Measurements from ENCODE around the gene NOP10.
"Not testable (repeated sequence)": the region's sequence is repeated elsewhere in the genome, so short reads cannot be mapped to it uniquely, and the experiment has no call there.

NOP10 gene

GRCh38 chr15:34342737-34343575 is at the start of gene NOP10, which contains the start of gene NUTM1:
Gene NOP10, minus strand, starts transcription at chr15:34343136. Its CDS starts 63 bp downstream, at chr15:34343073.
Gene NUTM1, plus strand, starts transcription at chr15:34343315. Its CDS starts 382 bp downstream, at chr15:34343697.
- TF ChIP-seq, protein P1, sequence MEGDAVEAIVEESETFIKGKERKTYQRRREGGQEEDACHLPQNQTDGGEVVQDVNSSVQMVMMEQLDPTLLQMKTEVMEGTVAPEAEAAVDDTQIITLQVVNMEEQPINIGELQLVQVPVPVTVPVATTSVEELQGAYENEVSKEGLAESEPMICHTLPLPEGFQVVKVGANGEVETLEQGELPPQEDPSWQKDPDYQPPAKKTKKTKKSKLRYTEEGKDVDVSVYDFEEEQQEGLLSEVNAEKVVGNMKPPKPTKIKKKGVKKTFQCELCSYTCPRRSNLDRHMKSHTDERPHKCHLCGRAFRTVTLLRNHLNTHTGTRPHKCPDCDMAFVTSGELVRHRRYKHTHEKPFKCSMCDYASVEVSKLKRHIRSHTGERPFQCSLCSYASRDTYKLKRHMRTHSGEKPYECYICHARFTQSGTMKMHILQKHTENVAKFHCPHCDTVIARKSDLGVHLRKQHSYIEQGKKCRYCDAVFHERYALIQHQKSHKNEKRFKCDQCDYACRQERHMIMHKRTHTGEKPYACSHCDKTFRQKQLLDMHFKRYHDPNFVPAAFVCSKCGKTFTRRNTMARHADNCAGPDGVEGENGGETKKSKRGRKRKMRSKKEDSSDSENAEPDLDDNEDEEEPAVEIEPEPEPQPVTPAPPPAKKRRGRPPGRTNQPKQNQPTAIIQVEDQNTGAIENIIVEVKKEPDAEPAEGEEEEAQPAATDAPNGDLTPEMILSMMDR (IDR thresholded peaks at IDR 0.05) = peak; percentile 91
- H3K4me3 ChIP-seq = peak within 1 kb of the TSS; percentile 89
- peak; percentile 93 for DNase-seq (ENCODE audit: low spot score)
- peak within 1 kb of the TSS; percentile 81 to 91 for H3K27ac ChIP-seq

GRCh38 chr15:34389594-34390086 is 46.7 kb upstream of the NOP10 start:
- H3K27ac ChIP-seq; H3K4me3 ChIP-seq; DNase-seq (ENCODE audit: low spot score): not testable (repeated sequence)

DNA sequence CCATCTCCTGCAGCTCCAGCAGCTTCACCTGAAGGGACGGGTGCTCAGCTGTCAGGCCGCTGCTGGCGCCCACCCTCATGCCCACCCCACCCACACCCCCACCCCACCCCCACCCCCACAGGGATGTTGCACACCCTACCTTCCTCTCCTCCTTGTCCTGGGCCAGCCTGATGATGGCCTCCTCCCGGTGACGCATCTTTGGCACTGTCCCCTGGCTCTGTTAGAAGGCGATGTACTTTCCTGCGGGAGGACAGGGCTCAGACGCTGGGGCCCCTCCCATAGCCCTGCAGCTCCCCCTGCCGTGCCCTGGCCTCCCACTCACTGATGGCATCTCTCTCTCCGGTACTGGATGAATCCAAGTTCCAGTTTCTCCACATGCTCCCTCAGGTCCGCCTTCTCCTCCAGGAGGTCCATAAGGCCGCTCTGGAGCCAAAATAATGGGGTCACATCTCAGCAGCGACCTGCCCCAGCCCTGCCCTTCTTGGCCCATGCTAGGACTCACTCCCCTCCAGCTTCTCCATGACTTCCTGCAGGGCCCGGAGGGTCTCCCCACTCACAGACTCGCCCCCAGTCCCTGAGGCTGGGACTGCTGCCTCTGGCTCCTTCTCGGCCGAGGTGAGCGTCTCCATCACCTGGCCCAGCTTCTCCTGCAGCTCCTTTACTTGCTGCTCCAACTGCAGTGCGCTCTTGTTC is 39.0 kb upstream of the NOP10 start:
- not testable (repeated sequence) for DNase-seq (ENCODE audit: low spot score); H3K4me3 ChIP-seq; H3K27ac ChIP-seq

- not testable (repeated sequence) for DNase-seq (ENCODE audit: low spot score); H3K27ac ChIP-seq; H3K4me3 ChIP-seq
These were observed 37.6 kb upstream of the NOP10 start for GRCh38 chr15:34380491-34380890.

- H3K4me3 ChIP-seq = no peak overlapping the region
- no peak for DNase-seq (ENCODE audit: low spot score)
- TF ChIP-seq, protein P1 (IDR thresholded peaks at IDR 0.05) = no peak
- H3K27ac ChIP-seq = no peak overlapping the region
These were observed 33.9 kb upstream of the NOP10 start for GRCh38 chr15:34376856-34377255.

- H3K4me3 ChIP-seq; H3K27ac ChIP-seq; DNase-seq (ENCODE audit: low spot score): not testable (repeated sequence)
These were observed 32.6 kb upstream of the NOP10 start for GRCh38 chr15:34375541-34375940.

GRCh38 chr15:34374816-34375215 is 31.9 kb upstream of the NOP10 start:
- DNase-seq (ENCODE audit: low spot score) = no peak
- TF ChIP-seq, protein P1 (IDR thresholded peaks at IDR 0.05) = no peak

DNA sequence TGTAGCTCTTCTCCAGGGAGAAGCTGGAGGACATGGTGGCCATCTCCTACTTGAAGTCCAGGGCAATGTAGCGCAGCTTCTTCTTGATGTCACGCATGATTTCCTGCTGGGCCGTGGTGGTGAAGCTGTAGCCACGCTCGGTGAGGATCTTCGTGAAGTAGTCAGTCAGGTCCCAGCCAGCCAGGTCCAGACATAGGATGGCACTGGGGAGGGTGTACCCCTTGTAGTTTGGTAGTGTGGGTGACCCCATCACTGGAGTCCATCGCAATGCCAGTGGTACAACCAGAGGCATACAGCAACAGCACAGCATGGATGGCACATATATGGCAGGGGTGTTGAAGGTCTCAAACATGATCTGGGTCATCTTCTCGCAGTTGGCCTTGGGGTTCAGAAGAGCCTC is 31.0 kb upstream of the NOP10 start:
- no peak for DNase-seq (ENCODE audit: low spot score)
- TF ChIP-seq, protein P1 (IDR thresholded peaks at IDR 0.05) = no peak
- H3K27ac ChIP-seq = no peak overlapping the region
- H3K4me3 ChIP-seq = no peak overlapping the region

More at GRCh38 chr15:34374816-34375215, 31.9 kb upstream of the NOP10 start:
- Histone ChIP-seq H3K4me3 (no peak overlapping the region), H3K27ac (no peak overlapping the region)

DNA sequence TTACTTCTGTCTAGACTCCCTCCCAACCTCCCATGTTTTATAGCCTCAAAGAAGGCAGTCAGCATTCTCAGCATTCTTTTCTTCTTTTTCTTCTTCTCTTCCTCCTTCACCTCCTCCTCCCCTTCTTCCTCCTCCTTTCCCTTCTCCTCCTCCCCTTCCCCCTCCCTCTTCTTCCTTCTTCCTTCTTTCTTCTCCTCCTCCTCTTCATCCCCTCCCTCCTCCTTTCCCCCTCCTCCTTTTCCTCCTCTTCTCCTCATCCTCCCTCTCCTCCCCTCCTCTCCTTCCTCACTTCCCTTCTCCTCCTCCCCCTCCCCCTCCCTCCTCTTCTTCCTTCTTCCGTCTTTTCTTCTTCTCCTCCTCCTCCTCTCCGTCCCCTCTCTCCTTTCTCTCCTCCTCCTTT is 27.7 kb upstream of the NOP10 start:
- no peak for DNase-seq (ENCODE audit: low spot score)
- TF ChIP-seq, protein P1 (IDR thresholded peaks at IDR 0.05) = no peak
- no peak overlapping the region for H3K27ac ChIP-seq
- no peak overlapping the region for H3K4me3 ChIP-seq

Data from coronary artery (tissue), 2 donors.